ENCODE results near the gene SHISA9.

GRCh38 chr16:13109171-13109570, 207.8 kb downstream of the SHISA9 start:
- TF ChIP-seq CTCF (IDR thresholded peaks at IDR 0.05): no peak
- TF ChIP-seq POLR2A (IDR thresholded peaks at IDR 0.05): no peak
- TF ChIP-seq POLR2AphosphoS5 (IDR thresholded peaks at IDR 0.05): no peak

Data from breast epithelium (tissue), 3 donors.